T-helper 22 cell (primary cell): ENCODE data around the gene TGOLN2.

Experiments used
- DNase-seq: peaks from one replicate; pipeline ENCODE4 v3.0.0-alpha.2; 2020; ENCODE audit warnings: low read depth

Gene TGOLN2

DNA sequence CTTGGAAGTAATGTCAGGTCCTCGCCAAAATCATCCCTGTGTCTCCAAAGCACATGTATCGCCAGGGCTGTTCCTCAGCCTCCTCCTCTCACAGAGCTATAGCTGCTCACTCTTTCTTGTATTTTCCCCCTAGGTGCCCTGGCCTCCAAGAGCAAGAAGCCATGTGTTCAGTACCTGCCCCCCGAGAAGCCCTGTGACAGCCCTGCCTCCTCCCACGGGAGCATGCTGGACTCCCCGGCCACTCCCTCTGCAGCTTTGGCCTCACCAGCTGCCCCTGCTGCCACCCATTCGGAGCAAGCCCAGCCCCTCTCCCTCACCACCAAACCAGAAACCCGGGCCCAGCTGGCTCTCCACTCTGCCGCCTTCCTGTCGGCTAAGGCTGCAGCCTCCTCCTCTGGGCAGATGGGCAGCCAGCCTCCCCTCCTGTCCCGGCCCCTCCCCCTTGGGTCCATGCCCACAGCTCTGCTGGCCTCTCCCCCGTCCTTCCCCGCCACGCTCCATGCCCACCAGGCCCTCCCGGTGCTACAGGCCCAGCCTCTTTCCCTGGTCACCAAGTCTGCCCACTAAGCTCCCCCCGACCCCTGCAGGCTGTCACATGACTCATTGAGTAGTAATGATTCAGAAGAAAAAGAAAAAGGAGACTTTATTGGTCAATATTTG, 18.8 kb downstream of the TGOLN2 start:
- DNase-seq = no peak

DNA sequence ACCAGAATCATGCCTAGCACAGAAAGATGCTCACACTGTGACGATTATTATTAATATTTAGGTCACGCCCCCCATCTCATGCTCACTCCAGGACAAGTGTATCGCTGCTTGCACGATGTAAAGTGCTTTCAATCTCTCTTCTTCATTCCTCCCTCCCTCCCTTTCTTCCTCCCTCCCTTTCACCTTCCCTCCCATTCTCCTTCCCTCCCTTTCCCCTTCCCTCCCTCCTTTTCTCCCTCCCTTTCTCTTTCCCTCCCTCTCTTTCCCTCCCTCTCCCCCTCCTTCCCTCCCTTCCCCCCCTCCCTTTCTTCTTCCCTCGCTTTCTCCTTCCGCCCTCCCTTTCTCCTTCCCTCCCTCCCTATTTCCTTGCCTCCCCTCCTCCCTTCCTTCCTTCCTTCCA, 19.6 kb downstream of the TGOLN2 start:
- no peak for DNase-seq

DNA sequence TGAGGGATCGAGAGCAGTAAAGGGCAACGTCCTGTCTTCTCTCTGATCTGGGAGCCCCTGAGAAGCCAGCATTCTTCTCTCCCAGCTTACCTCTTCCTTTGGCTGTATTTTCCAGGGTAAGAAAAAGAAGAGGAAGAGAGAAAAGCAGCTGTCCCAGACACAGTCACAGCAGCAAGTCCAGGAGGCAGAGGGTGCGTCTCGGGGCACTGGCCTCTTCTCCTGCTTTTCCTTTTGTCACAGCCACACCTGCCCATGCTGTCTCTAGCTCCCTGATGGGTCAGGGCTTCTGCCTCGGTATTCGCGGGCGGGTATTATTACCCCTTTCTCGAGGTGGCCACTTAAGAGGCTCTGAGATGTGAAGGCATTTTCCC, 20.3 kb downstream of the TGOLN2 start:
- no peak for DNase-seq

DNA sequence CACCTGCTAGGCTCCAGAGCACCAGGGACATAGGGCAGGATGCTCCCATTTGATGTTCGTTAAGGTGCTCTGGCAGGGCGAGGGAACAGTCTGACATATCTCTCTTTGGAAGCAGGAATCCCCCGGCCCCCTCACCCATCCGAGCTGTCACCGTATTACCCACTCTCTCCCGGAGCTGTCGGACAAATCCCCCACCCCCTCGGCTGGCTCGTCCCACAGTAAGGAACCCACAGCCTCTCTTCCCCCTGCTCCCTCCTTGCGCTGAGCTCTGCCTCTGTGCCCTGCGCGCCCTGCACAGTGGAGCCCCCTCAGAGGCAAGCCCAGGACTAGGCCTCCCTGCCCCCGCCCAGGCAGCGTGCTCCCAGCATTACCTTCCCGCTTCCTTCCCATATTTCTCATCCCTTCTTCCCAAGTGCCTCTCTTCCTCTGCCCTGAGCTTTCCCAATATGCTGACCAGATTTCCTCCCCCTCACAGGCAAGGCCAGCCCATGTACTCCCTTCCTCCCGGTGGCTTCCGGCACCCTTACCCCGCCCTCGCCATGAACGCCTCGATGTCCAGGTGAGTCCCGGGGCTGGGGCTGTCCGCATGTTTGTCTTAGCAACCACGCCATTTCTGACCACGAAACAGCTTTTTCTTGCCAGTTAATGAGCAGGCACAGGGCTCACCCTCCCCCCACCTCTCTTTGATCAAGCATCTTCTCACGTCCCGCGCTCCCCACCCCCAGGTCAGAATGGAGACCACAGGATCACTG, 23.8 kb downstream of the TGOLN2 start:
- DNase-seq = no peak

DNA sequence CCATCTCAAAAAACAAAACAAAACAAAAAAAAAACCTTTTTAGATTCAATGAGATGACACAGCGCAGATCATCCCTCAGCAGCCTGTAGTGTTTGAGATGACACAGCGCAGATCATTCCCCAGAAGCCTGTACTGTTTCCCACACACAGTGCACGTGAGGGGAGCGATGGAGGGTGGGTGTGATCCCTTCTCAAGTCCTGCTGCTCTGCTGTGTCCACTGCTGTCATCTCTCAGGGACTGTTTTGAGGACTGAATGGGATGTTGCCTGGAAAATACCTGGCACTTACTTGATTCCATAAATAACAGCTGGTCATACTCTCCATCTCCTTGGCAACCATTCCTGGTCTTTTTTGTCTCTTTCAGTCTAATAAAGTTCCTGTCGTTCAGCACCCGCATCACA, 25.7 kb downstream of the TGOLN2 start:
- DNase-seq = no peak

DNA sequence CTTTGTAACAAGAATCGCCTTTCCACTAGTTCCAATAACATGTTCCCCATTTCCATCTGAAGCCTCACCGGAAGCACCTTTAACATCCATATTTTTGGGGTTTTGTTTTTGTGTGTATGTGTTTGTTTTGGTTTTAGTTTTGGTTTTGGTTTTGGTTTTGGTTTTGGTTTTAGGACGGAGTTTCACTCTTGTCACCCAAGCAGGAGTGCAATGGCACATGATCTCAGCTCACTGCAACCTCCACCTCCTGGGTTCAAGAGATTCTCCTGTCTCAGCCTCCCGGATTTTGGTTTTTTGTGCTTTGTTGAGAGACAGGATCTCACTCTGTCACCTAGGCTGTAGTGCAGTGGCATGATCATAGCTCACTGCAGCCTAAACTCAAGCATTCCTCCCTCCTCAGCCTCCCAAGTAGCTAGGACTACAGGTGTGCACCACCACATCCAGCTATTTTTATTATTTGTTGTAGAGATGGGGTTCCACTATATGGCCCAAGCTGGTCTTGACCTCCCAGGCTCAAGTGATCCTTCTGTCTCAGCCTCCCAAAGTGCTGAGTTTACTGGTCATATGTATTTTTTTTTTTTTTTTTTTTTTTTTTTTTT, 36.3 kb downstream of the TGOLN2 start:
- DNase-seq = no peak

DNA sequence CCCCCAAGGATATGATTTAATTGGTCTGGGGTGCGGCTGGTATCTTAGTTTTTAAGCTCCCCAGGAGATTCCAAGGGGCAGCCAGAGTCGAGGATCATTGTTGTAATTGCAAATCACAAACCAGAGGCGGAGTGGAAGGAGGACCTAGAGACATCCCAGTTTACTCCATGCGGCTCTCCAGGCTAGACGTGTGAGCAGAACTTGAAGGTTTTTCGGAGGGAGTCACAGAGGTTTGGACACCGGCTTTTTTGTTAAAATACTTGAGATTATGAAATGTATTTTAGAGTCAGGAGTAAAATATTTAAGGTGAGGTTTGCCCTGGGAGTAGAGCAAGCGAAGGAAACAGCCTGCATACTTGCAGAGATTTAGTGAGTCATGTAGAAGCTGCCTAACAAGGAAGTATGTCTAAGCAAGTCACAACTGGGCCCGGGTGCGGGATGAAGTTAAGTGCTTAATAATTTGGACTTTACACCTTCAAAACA, 39.5 kb downstream of the TGOLN2 start:
- no peak for DNase-seq

DNA sequence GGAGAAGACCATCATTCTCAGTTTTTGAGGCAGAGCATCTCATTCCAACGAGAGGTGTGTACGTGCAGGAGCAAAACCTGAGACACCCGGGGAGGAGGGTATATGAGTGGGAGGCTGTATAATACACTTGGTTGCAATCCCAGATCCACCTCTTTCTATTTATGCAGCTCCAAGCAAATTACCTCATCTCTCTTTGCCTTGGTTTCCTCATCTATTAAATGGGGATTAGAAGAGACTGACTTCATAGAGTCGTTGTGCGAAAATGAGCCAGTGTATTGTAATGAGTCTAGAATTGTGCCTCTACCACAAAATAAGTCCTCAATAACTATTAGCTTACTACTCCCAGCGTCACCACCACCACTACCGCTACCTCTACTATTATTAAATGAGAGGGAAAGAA, 40.1 kb downstream of the TGOLN2 start:
- DNase-seq = no peak

DNA sequence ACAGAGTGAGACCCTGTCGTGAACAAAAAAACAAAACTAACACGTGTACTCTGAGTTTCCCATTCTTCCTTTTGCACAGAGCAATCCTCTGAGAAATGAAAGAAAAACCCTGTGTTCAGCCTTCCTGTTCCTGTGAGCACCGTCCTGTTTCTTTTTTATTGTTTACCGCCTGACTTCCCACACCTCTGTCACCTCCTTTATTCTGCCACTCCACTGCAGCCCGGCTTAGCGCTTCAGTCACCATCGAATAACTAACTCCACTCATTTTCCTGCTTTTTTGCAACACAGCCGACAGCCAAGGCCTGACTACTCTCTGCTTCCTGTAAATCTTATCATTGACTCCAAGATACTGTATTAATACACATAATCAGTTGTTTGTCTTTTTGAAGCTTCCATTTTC, 40.9 kb downstream of the TGOLN2 start:
- no peak for DNase-seq

DNA sequence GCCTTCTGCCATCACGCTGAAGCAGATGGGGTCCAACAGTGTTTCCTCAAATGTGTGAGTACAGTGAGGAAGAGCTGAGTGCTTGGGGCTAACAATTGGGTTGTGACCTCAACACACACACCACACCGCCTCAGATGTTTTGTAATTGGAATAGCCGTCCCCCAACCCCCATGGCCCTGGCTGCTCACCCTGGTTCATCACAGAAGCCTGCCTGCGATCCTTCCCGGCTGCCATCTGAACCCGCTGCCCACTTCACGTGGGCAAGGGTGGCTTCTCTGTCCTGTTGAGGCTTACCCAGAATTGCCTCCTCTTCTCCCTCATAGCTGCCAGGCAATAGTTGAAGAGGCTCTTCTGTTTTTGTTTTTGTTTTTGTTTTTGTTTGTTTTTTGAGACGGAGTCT, 44.1 kb downstream of the TGOLN2 start:
- DNase-seq = no peak

DNA sequence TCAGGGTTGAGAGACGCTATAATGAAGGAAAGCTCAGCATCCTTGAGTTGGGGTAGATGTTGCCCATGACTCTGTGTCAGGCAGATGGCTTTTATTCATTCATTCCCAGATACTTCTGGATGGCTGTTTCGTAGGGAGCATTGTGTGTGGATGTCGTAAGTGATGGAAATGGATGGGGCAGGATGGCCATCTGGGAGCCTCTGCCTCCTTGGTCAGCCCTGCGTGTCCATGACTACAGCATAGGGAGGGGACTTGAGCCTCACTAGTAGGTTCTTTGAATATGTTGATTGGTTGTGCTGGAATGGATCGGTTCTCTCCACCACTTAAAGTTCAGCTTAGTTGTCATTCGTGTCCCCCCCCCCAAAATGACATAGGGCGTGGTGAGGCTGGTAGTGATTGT, 44.9 kb downstream of the TGOLN2 start:
- no peak for DNase-seq

DNA sequence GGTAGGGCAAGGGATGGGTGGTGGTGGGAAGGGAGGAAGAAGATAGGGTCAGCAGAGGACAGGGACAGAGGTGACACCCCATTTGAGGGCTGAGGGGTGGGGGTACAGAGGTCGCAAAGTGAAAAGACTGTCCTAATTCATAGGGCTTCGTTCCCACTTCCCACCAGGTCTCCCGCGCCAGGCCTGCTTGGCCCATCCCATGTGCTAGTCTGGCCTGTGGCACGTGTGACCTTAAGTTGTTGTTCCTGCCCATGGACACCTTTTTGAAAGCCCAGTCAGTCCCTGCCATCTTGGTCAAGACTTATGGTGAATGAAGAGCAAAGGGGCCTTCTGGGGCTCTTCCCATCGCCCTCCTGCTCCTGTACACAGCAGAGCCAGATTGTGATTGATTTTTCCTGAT, 46.2 kb downstream of the TGOLN2 start:
- DNase-seq = no peak

DNA sequence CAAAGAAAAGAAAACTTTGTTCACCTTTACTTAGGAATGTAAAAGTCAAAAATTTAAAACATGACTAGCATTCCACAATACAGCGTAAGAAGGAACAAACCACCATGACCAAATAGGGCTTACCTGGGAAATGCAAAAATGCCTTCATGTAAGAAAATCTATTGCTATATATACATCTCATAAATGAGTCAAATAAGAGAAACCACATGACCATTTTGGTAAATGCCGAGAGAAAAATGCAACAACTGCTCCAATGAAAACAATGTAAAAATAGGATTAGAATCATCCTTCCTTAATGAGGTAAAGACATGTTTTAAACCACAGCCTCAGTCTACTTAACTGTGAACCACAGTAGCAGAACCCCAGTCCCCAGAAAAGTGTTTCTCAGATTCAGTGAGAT, 49.4 kb downstream of the TGOLN2 start:
- no peak for DNase-seq

DNA sequence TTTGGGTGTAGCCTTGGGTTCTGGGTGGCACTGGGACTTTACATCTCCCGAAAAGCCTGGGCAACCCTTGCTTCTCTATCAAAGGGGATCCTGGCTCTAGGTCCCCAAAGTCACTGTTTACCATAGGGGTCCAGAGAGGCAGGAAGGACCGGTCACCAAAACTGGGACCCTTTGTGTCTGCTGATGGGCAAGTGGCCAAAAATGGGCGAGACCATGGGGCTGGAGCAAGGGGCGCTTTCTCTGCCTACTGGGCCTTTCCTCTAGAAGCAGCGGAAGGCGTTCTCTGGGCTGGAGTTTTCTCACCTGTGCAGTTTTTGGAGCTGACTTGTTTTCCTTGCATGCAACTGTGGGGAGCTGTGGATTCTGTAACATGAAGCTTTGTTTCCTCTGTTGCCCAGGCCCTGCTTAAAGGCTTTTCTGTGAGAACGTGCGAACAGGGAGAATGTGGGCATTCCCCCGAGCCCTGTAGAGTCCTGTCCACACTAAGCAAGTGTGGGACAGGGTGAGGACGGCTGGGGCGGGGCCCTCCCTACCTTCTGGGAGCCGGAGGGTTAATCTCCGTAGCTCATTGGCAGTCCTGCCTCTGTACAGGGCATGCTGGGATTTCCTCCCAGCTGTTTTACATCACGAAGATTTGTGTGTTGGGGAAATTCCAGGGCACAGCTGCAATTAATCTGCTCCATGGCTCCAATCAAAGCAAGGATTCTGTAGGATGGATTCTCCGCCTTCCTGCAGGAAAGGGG, 50.2 kb downstream of the TGOLN2 start:
- no peak for DNase-seq

DNA sequence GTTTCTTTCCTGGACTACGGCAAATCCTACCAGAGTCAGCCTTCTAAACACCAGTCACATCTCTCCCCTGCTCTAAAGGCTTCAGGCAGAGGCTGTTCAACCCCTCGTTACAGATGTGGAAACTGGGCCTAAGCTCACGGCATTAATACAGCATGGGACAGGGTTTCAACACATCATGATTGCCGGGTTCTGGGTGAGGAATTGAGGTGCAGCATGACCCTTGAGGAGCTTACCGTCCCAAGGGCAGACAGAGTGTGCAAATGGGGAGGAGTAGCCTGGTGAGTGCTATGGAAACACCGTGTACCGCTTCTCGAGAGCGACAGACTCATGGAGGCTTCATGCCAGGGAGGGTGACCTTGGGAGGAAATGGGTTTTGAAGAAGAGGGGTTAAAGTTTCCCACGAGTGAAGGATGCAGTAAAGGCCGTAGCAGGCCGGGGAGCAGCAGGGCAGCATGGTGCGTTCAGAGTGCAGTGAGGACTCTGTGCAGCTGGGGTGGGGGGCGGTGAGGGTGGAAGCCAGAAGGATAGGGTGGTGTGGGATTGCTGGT, 51.1 kb downstream of the TGOLN2 start:
- DNase-seq = no peak

DNA sequence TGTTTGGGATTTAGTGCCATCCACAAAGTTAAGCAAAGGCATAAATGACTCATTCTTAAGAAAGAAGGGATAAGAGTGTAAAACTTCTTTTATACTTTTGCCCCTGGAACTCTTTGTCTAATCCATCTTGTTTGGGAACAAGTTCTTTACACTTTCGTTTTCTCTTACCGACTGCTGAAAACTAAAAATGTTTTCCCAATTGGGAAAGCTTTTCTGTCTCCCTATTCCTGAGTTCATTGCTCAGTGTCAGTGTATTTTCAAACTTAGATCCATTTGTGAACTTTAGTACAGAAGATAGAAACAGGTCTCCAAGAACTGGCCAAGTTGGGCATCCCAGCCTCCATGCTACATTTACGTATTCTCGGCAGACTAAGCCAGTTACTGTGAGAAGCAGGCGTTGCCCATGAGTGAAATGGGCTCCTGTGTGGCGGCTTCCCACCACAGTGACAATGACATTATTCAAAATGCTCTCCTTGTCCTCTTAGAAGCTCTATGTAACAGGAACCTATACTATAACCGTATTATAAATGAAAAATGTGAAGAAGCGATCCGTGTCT, 51.7 kb downstream of the TGOLN2 start:
- no peak for DNase-seq

DNA sequence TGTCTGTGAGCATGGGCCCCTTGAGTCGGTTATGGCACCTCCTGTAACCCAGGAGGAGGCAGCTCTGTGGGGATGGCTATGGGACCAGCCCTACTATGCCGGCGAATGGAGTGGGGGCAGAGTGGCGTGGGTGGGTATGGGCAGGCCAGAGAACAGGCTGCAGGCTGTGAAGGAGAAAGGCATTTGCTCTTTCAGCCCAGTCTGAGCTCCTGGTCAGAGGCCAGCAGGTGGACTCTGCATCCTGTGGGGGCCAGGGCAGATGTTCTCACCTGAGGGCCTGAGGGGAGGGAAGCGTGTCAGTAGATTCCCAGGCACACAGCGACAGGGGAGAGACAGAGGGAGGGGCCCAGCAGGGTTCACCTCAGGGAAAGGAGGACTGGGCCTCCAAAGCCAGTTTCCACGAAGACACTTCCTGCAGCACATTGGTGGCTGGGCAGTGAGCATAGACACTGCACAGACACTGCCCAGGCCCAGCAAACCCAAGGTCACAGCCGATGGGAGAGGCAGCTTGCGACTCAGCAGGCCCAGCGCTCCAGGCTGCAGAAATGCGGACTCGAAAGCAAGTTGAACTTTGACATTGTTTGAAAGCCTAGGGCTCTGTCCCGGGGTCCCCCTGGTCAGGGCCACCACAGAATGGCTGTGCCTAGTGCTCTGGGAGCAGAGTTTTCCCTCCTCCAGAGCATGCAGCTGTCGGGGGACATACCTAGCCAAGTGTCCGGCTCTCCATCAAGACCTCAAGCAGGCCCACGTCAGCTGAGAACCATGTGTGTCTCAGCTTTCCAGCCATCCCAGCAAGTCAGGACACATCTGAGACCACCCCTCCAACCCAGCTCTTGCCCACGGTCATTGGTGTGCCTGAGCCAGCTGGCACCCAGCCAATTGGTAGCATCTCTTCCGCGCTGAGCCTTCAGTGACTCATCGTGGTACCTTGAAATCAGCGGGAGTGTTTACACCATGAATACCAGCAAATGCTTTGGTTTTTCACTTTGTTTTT, 53.8 kb downstream of the TGOLN2 start:
- no peak for DNase-seq

DNA sequence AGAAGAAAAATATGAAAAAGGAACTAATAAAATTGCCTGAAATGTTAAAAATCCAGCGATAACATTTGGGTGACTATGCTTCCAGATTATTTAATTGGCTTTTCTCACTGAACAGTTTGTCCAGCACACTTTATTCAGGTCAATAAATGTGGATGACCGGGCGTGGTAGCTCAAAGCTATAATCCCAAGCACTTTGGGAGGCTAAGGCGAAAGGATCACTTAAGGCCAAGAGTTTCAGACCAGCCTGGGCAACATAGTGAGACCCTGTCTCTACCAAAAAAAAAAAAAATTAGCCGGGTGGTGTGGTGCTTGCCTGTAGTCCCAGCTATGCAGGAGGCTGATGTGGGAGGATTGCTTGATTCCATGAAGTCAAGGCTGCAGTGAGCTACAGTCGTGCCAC, 55.4 kb downstream of the TGOLN2 start:
- DNase-seq = no peak

DNA sequence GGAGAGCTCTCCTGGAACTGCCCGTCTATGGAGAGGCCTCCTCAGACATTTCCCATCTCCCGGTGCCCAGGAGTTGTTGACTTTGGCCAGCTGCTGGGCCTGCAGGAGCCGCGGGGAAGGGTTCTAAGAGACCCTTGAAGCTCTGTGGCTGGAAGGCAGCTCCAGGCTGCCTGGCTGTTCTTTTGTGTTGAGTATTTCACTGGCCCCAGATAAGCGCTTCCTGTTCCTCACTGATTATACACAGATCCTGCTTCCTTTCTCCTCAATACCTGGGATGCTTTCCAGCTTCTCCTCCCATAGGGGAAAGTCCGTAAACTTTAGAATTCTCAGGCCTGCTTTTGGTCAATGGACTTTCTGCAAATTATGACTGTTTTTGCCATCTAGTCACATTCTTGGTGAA, 57.8 kb downstream of the TGOLN2 start:
- DNase-seq = no peak
